OCI-LY3 (cell line): ENCODE measurements around the gene NIPAL3.

ENCODE experiments used
- EZH2phosphoT487 ChIP-seq: fragments of 200-600 bp; shearing (Covaris generic); IDR thresholded peaks from 2 replicates; pipeline ENCODE4 v1.6.1; 2018; ENCODE audit warnings: antibody characterized with exemption, mixed run types, low read depth
- TF ChIP-seq, protein P1 (sequence below): fragments of 200-600, 300-600 bp; sonication (generic); IDR thresholded peaks from 2 replicates; pipeline ENCODE4 v1.5.1; 2014; ENCODE audit warnings: antibody characterized with exemption, low read length, low read depth

DNA sequence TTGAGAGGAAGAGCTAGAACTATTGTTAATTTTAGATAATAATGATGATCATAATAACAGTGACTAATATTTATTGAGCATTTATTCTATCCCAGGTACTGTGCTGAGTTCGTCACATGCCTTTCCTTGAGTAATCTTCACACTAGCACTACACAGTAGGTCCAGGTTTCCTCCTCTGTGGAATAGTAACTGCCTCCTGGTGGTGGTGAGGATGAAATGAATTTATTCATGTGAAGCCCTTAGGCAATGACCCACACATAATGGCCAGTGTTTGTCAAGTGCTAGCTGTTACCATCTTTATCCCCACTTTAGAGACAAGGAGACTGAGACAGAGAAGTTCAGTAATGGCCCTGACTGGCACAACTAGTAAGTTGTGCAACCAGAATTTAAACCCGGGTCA, 5.9 kb downstream of the NIPAL3 start:
- TF ChIP-seq, protein P1, sequence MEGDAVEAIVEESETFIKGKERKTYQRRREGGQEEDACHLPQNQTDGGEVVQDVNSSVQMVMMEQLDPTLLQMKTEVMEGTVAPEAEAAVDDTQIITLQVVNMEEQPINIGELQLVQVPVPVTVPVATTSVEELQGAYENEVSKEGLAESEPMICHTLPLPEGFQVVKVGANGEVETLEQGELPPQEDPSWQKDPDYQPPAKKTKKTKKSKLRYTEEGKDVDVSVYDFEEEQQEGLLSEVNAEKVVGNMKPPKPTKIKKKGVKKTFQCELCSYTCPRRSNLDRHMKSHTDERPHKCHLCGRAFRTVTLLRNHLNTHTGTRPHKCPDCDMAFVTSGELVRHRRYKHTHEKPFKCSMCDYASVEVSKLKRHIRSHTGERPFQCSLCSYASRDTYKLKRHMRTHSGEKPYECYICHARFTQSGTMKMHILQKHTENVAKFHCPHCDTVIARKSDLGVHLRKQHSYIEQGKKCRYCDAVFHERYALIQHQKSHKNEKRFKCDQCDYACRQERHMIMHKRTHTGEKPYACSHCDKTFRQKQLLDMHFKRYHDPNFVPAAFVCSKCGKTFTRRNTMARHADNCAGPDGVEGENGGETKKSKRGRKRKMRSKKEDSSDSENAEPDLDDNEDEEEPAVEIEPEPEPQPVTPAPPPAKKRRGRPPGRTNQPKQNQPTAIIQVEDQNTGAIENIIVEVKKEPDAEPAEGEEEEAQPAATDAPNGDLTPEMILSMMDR: no peak; the same call in 1 of the 2 replicates
- no peak for TF ChIP-seq EZH2phosphoT487
